Esophagus squamous epithelium (tissue), 4 donors: Measurements from ENCODE around the gene SLC41A3.

Experiments
- POLR2A ChIP-seq, 4 donors: fragments of 450-650 bp; IDR thresholded peaks; one replicate each; pipeline ENCODE4 v1.6.1; 2017; ENCODE audit warnings: antibody characterized with exemption in 4 of 4, mild to moderate bottlenecking in 4 of 4, moderate library complexity in 3 of 4
- TF ChIP-seq, protein P1 (sequence below), 6 experiments: fragments of 450-650 bp in 4 of 6; fragments of 200-600 bp in 2 of 6; sonication (generic) in 2 of 6; IDR thresholded peaks; one replicate each; pipeline ENCODE4 v1.5.1; 2016 to 2019; ENCODE audit warnings: antibody characterized with exemption in 6 of 6, mild to moderate bottlenecking in 4 of 6, moderate library complexity in 4 of 6

DNA sequence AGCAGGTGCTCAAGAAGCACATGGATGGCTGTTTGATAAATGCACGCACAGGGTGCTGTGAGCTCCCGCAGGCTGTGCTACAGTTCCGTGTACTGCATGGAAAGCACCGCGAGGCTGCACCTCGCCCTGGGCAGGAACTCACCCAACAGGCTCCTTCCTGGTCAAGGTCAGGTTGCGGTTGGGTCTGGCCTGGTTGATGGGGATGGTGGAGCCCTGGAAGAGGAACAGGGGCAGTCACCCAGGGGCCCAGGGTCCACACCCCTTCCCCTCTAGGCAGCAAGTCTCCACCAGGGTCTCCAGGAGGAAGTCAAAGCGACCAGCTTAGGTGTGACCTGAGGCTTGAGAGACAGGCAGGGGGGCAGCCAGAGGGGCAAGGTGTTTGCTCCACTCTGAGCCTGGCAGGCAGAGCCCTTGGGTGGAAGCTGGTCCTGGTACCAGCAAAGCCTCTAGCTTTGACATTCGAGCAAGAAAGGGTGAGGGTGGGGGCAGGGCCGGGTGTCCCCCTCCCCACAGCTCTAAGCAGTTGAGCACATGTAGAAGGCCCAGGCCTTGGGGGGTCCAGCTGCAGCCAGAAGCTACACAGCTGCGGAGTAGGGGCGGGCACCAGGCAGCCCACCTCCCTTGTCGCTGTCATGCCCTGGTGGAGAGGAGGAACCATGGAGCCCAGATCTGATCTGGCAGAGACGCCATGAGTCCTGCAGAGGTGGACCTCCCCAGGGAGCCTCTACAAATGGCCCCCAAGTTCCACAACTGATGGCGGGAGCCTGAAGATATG is 46.3 kb upstream of the SLC41A3 start:
- TF ChIP-seq, protein P1, sequence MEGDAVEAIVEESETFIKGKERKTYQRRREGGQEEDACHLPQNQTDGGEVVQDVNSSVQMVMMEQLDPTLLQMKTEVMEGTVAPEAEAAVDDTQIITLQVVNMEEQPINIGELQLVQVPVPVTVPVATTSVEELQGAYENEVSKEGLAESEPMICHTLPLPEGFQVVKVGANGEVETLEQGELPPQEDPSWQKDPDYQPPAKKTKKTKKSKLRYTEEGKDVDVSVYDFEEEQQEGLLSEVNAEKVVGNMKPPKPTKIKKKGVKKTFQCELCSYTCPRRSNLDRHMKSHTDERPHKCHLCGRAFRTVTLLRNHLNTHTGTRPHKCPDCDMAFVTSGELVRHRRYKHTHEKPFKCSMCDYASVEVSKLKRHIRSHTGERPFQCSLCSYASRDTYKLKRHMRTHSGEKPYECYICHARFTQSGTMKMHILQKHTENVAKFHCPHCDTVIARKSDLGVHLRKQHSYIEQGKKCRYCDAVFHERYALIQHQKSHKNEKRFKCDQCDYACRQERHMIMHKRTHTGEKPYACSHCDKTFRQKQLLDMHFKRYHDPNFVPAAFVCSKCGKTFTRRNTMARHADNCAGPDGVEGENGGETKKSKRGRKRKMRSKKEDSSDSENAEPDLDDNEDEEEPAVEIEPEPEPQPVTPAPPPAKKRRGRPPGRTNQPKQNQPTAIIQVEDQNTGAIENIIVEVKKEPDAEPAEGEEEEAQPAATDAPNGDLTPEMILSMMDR (IDR thresholded peaks at IDR 0.05) = no peak
- TF ChIP-seq POLR2A (IDR thresholded peaks at IDR 0.05) = no peak
